ENCODE measurements around the gene LRRC17. TPM values are rescaled to one million over a fixed set of nuclear protein-coding genes. Genes with fewer than 3 reads are reported as not detected.

Gene LRRC17
- total RNA-seq, 1 donor from 2014 or later: 1.3 TPM

GRCh38 chr7:102916426-102916825 lies 3.6 kb downstream of the LRRC17 start:
- no peaks in the 10 kb centered on the region for H3K4me1 Mint-ChIP-seq (ENCODE audit: low read depth)
- no peak for DNase-seq (ENCODE audit: low spot score, unreplicated experiment)
- no peak overlapping the region for H3K27ac Mint-ChIP-seq
- no peak overlapping the region for H3K4me3 Mint-ChIP-seq (ENCODE audit: low read depth)
- no peaks in the 10 kb centered on the region for H3K27me3 Mint-ChIP-seq
- no peaks in the 10 kb centered on the region for H3K36me3 Mint-ChIP-seq (ENCODE audit: insufficient read depth)
- TF ChIP-seq, protein P1, sequence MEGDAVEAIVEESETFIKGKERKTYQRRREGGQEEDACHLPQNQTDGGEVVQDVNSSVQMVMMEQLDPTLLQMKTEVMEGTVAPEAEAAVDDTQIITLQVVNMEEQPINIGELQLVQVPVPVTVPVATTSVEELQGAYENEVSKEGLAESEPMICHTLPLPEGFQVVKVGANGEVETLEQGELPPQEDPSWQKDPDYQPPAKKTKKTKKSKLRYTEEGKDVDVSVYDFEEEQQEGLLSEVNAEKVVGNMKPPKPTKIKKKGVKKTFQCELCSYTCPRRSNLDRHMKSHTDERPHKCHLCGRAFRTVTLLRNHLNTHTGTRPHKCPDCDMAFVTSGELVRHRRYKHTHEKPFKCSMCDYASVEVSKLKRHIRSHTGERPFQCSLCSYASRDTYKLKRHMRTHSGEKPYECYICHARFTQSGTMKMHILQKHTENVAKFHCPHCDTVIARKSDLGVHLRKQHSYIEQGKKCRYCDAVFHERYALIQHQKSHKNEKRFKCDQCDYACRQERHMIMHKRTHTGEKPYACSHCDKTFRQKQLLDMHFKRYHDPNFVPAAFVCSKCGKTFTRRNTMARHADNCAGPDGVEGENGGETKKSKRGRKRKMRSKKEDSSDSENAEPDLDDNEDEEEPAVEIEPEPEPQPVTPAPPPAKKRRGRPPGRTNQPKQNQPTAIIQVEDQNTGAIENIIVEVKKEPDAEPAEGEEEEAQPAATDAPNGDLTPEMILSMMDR (IDR thresholded peaks at IDR 0.05; ENCODE audit: unreplicated experiment): no peak
- no peaks in the 10 kb centered on the region for H3K9me3 Mint-ChIP-seq (ENCODE audit: low read depth)

- Mint-ChIP-seq H3K27ac (no peak overlapping the region), H3K4me3 (ENCODE audit: low read depth) (no peak overlapping the region), H3K9me3 (ENCODE audit: low read depth) (no peaks in the 10 kb centered on the region), H3K27me3 (no peaks in the 10 kb centered on the region), H3K4me1 (ENCODE audit: low read depth) (no peaks in the 10 kb centered on the region), H3K36me3 (ENCODE audit: insufficient read depth) (no peaks in the 10 kb centered on the region)
- DNase-seq (ENCODE audit: low spot score, unreplicated experiment): no peak
- TF ChIP-seq, protein P1 (IDR thresholded peaks at IDR 0.05; ENCODE audit: unreplicated experiment): no peak
Observed at GRCh38 chr7:102916881-102917280, 4.1 kb downstream of the LRRC17 start.

DNA sequence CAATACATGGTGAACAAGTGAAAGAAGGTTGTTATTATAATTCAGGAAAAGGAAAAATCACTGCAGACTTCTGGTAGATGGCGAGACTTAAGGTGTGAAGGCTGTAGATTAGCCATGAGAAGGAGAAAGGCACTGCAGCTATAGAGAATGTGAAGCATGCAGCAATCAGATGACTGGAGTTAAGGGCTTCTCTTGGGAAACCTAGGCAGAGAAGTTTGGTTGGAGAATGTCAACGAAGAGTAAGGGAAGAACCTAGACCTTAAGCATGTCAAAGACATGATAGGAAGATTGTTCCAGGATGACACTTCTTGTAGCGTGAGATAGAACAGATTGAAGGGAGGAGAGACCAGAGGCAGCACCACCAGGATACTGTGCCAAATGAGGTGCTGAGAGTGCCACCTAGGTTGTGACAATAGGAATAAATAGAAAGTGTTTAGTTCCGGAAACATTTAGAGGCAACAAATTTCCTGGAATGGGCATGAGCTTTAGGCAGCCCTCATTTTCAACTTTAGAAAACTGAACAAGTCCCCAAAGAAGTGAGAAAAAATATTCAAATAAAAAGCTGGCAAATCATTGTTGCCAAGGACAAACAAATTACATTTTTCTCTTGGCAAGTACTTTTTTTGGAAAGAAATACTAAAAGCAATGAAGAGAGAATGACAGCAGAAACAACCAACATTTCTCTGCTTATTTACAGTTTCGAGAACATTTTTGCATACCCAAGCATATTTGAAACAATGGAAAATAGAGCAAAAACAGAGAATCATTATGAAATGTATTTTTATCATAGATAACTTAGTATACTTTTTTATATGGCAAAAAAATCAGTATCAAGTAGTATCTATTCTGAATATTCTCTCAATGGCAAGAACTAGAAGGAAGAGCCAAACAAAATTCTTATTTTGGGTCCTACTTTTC lies 4.9 kb downstream of the LRRC17 start:
- Mint-ChIP-seq H3K4me3 (ENCODE audit: low read depth) (no peak overlapping the region), H3K36me3 (ENCODE audit: insufficient read depth) (no peaks in the 10 kb centered on the region), H3K4me1 (ENCODE audit: low read depth) (no peaks in the 10 kb centered on the region), H3K9me3 (ENCODE audit: low read depth) (no peaks in the 10 kb centered on the region), H3K27me3 (no peaks in the 10 kb centered on the region), H3K27ac (no peak overlapping the region)
- DNase-seq (ENCODE audit: low spot score, unreplicated experiment): no peak
- TF ChIP-seq, protein P1 (IDR thresholded peaks at IDR 0.05; ENCODE audit: unreplicated experiment): no peak

GRCh38 chr7:102918845-102919244 lies 6.0 kb downstream of the LRRC17 start:
- Mint-ChIP-seq H3K4me3 (ENCODE audit: low read depth) (no peak overlapping the region), H3K36me3 (ENCODE audit: insufficient read depth) (peaks cover 1% of the 10 kb centered on the region), H3K27ac (no peak overlapping the region), H3K27me3 (no peaks in the 10 kb centered on the region), H3K9me3 (ENCODE audit: low read depth) (no peaks in the 10 kb centered on the region), H3K4me1 (ENCODE audit: low read depth) (no peaks in the 10 kb centered on the region)
- DNase-seq (ENCODE audit: low spot score, unreplicated experiment): no peak
- TF ChIP-seq, protein P1 (IDR thresholded peaks at IDR 0.05; ENCODE audit: unreplicated experiment): no peak

- no peaks in the 10 kb centered on the region for H3K27me3 Mint-ChIP-seq
- TF ChIP-seq, protein P1 (IDR thresholded peaks at IDR 0.05; ENCODE audit: unreplicated experiment): no peak
- no peak overlapping the region for H3K4me3 Mint-ChIP-seq (ENCODE audit: low read depth)
- H3K36me3 Mint-ChIP-seq (ENCODE audit: insufficient read depth): peaks cover 1% of the 10 kb centered on the region
- no peak for DNase-seq (ENCODE audit: low spot score, unreplicated experiment)
- no peaks in the 10 kb centered on the region for H3K4me1 Mint-ChIP-seq (ENCODE audit: low read depth)
- no peak overlapping the region for H3K27ac Mint-ChIP-seq
- no peaks in the 10 kb centered on the region for H3K9me3 Mint-ChIP-seq (ENCODE audit: low read depth)
Observed at GRCh38 chr7:102925976-102926782, 13.4 kb downstream of the LRRC17 start.
